Measurements from ENCODE around the gene TLR8.

- no peak for TF ChIP-seq CTCF (IDR thresholded peaks at IDR 0.05; ENCODE audit: insufficient read depth, low read depth, low read length)
- TF ChIP-seq EZH2 (IDR thresholded peaks at IDR 0.05; ENCODE audit: insufficient read depth, low read length): no peak
These were observed 4.7 kb downstream of the TLR8 start for GRCh38 chrX:12911122-12911470.

Measured in astrocyte (in vitro differentiated cells and primary cell).